ENCODE measurements around the gene HEXB.

- TF ChIP-seq CTCF (IDR thresholded peaks at IDR 0.05) (no peak), TEAD1 (CRISPR knock-in tag; IDR thresholded peaks at IDR 0.05) (no peak), NR2C2 (CRISPR knock-in tag; IDR thresholded peaks at IDR 0.05) (no peak), MAX (CRISPR knock-in tag; IDR thresholded peaks at IDR 0.05) (no peak), TEAD4 (CRISPR knock-in tag; IDR thresholded peaks at IDR 0.05) (no peak), FOXP4 (CRISPR knock-in tag; IDR thresholded peaks at IDR 0.05) (no peak), SP1 (CRISPR knock-in tag; conservative IDR thresholded peaks at IDR 0.05) (no peak), STAT6 (CRISPR knock-in tag; conservative IDR thresholded peaks at IDR 0.05; ENCODE audit: low read depth) (no peak), FOXP1 (CRISPR knock-in tag; IDR thresholded peaks at IDR 0.05; ENCODE audit: borderline replicate concordance) (no peak), AFF4 (CRISPR knock-in tag; IDR thresholded peaks at IDR 0.05; ENCODE audit: borderline replicate concordance) (no peak), OVOL2 (CRISPR knock-in tag; IDR thresholded peaks at IDR 0.05; ENCODE audit: borderline replicate concordance) (no peak), ZNF423 (CRISPR knock-in tag; IDR thresholded peaks at IDR 0.05) (no peak), SMAD3 (CRISPR knock-in tag; IDR thresholded peaks at IDR 0.05; ENCODE audit: borderline replicate concordance) (no peak), CREM (CRISPR knock-in tag; IDR thresholded peaks at IDR 0.05) (no peak)
These were observed 78.5 kb downstream of the HEXB start for GRCh38 chr5:74763504-74763903.
